ENCODE data around the gene GNE. TPM values are rescaled to one million over a fixed set of nuclear protein-coding genes. Genes with fewer than 3 reads are reported as not detected.
"Not testable (repeated sequence)": the region's sequence is repeated elsewhere in the genome, so short reads cannot be mapped to it uniquely, and the experiment has no call there.

GNE gene
- total RNA-seq, 2 donors from 2014 or later = 14.9 to 22.3 TPM

DNA sequence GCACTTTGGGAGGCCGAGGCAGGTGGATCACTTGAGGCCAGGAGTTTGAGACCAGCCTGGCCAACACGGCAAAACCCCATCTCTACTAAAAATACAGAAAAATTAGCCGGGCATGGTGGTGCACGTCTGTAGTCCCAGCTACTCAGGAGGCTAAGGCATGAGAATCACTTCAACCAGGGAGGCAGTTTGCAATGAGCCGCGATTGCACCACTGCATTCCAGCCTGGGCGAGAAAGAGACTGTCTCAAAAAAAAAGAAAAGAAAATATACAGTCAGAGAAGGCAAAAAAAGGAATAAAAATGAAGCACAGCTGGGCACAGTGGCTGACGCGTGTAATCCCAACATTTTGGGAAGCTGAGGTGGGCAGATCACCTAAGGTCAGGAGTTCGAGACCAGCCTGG lies 81.8 kb downstream of the GNE start:
- DNase-seq (ENCODE audit: low spot score); intact Hi-C loops (cut with DNase I): not testable (repeated sequence)

GRCh38 chr9:36175209-36175608 lies 83.0 kb downstream of the GNE start:
- DNase-seq (ENCODE audit: low spot score); intact Hi-C loops (cut with DNase I): not testable (repeated sequence)

- intact Hi-C loops (cut with DNase I) = no loop called here
- DNase-seq (ENCODE audit: low spot score) = no peak
These were observed 83.5 kb downstream of the GNE start for GRCh38 chr9:36174731-36175130.

DNA sequence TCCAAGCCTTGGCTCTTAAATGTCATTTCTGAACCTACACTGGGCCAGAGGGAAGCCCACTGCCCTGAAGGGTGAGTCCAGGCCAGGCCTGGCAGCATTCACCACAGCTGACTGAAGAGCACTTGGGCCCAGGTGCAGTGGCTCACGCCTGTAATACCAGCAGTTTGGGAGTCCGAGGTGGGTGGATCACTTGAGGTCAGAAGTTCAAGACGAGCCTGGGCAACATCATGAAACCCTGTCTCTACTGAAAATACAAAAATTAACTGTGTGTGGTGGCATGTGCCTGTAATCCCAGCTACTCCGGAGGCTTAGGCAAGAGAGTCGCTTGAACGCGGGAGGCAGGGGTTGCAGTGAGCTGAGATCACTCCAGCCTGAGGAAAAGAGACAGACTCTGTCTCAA lies 84.0 kb downstream of the GNE start:
- intact Hi-C loops (cut with DNase I) = no loop called here
- DNase-seq (ENCODE audit: low spot score) = no peak

- intact Hi-C loops (cut with DNase I) = no loop called here
- no peak for DNase-seq (ENCODE audit: low spot score)
These were observed 84.4 kb downstream of the GNE start for GRCh38 chr9:36173861-36174260.

DNA sequence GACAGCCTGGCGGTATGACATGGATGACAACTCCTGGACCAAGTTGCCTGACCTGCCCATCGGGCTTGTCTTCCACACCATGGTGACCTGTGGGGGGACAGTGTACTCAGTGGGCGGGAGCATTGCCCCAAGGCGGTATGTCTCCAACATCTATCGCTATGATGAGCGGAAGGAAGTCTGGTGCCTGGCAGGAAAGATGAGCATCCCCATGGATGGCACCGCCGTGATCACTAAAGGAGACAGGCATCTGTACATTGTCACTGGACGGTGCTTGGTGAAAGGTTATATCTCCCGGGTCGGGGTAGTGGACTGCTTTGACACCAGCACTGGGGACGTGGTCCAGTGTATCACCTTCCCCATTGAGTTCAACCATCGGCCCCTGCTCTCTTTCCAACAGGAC lies 87.7 kb downstream of the GNE start:
- DNase-seq (ENCODE audit: low spot score) = no peak
- intact Hi-C loops (cut with DNase I) = no loop called here

DNA sequence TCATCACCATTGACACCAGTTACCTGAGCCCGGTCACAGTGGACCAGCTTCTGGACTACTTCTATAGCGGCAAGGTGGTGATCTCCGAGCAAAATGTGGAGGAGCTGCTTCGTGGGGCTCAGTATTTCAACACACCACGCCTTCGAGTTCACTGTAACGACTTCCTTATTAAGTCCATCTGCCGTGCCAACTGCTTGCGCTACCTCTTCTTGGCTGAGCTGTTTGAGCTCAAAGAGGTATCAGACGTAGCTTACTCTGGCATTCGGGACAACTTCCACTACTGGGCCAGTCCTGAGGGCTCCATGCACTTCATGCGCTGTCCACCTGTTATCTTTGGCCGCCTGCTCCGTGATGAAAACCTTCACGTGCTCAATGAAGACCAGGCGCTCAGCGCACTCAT lies 88.5 kb downstream of the GNE start:
- no peak for DNase-seq (ENCODE audit: low spot score)
- intact Hi-C loops (cut with DNase I) = loop anchor here (10.0 kb wide), 2 partner anchors 135 to 265 kb away; partner anchors contain the start of genes HRCT1 (in 1 of the 2), RECK (in 1 of the 2) and SPAAR (in 1 of the 2)

DNA sequence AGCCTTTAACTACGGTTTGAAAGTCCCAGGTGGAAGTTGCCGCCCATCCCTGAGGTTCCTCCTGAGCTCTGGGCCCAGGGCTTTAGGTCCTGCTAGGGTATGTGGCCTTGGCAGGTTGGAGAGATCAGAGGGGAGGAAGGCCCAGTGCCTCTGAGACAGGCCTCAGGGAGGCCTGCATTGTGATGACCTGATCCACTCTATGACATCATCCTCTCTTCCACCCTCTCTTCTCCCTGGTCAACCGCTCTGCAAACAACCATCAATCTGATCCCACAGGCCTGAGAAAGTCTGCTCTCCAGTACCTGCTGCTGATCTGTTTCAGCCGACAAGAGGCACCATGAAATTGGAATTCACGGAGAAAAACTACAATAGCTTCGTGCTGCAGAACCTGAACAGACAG lies 89.1 kb downstream of the GNE start, which contains the start of gene CCIN:
TSS of gene CCIN (plus strand) at position 223 of the 400 bp plus-strand sequence. CDS start at position 338, 115 bp downstream.
- intact Hi-C loops (cut with DNase I) = loop anchor here (10.0 kb wide), 2 partner anchors 134 to 264 kb away; partner anchors contain the start of genes HRCT1 (in 1 of the 2), RECK (in 1 of the 2) and SPAAR (in 1 of the 2)
- DNase-seq (ENCODE audit: low spot score) = no peak

DNA sequence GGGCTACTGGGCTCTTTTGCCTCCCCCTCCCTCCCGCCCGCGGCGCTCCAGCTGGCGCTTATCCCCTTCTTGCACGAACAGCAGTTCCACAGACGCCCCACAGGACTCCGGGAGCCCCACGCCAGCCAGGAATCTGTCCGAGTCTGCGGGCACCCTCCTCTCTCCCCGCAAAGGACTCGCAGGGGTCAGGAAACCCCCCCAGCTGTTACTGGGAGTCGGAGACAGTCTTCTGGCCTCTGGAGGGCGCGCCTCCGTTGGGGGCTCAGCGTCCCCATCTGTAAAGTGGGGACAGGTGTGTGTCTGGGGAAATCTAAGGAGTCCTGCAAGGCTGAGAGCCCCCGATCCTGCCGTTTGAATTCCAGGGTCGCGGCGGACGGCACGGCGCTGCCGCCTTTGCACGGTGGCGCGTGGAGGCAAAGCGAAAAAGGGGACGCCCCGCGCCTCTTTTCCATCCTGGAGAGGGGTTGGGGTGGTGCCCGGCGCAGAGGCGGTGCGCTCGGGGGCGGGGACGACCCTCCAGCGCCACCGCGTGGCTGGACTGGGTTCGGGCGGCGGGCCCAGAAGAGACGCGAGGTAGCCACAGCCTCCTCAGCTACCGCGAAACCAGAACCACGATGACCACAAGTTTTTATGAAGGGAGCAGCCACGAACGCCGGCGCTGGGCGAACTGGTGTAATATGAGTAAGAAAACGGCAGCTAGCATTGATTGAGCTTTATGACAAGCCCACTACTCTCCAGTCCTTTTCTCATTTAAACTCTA lies 91.9 kb downstream of the GNE start:
- peak; percentile 96 for DNase-seq (ENCODE audit: low spot score)
- intact Hi-C loops (cut with DNase I) = loop anchor here (2.0 to 10.0 kb wide), 3 partner anchors 64 to 262 kb away; partner anchors contain the start of genes HRCT1 (in 1 of the 2), RECK (in 1 of the 2) and SPAAR (in 1 of the 2)

DNA sequence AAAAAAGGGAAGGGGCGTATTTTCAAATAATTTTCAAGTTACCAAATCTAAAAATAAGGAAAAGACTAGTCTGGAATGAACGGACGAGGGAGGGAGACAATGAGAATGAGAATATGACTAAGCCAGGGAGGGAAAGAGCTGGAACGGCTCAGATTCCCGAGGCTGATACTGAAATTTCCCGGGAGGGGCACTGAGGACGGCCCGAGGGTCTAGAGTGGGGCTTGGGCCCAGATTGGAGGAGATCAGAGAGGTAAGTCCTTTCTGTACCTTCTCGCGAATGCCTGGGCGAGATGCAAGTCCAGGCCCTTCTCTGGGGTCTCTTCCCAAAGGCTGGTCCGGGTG lies 92.5 kb downstream of the GNE start:
- intact Hi-C loops (cut with DNase I) = loop anchor here (2.0 to 10.0 kb wide), 3 partner anchors 63 to 261 kb away; partner anchors contain the start of genes HRCT1 (in 1 of the 2), RECK (in 1 of the 2) and SPAAR (in 1 of the 2)
- DNase-seq (ENCODE audit: low spot score) = no peak

GRCh38 chr9:36164989-36165388 lies 93.3 kb downstream of the GNE start:
- intact Hi-C loops (cut with DNase I) = loop anchor here (10.0 kb wide), 2 partner anchors 130 to 260 kb away; partner anchors contain the start of genes HRCT1 (in 1 of the 2), RECK (in 1 of the 2) and SPAAR (in 1 of the 2)
- DNase-seq (ENCODE audit: low spot score) = no peak

Other genes with a start within 250 kb of the GNE start
- 10 to 100 TPM; 20.1 to 30.3 TPM for gene RECK, start 221.5 kb downstream of the GNE start, total RNA-seq
- gene GLIPR2, start 121.7 kb downstream of the GNE start, total RNA-seq = 10 to 100 TPM; 52.2 to 74.9 TPM
- gene CCIN, start 89.1 kb downstream of the GNE start, total RNA-seq = 1 to 10 TPM; 2.0 to 2.5 TPM
- 100 to 1,000 TPM; 109 to 135 TPM for gene CLTA, start 67.5 kb downstream of the GNE start, total RNA-seq
- 10 to 100 TPM; 42.0 to 54.7 TPM for gene RNF38, start 141.8 kb upstream of the GNE start, total RNA-seq

All from posterior vena cava (tissue), 2 donors.